KOPT-K1 (cell line): ENCODE results near the gene ZFP92.
"Not testable (repeated sequence)": the region's sequence is repeated elsewhere in the genome, so short reads cannot be mapped to it uniquely, and the experiment has no call there.

Experiments used
- H3K27ac ChIP-seq: fragments of 200-600 bp; sonication (generic); 2 replicates; pipeline ENCODE4 v1.5.1; 2016; ENCODE audit warnings: antibody characterized with exemption, mild to moderate bottlenecking, low read depth, low read length; ENCODE audit not compliant: poor library complexity, severe bottlenecking
- H3K36me3 ChIP-seq: fragments of 200-600 bp; sonication (generic); 2 replicates; pipeline ENCODE4 v1.5.1; 2017; ENCODE audit warnings: antibody characterized with exemption, mild to moderate bottlenecking, low read length, moderate library complexity; ENCODE audit not compliant: insufficient read depth
- H3K9me3 ChIP-seq: fragments of 200-600 bp; sonication (generic); 2 replicates; pipeline ENCODE4 v1.5.1; 2017; ENCODE audit warnings: antibody characterized with exemption, low read length, mild to moderate bottlenecking; ENCODE audit not compliant: insufficient read depth, poor library complexity, severe bottlenecking

Gene ZFP92

DNA sequence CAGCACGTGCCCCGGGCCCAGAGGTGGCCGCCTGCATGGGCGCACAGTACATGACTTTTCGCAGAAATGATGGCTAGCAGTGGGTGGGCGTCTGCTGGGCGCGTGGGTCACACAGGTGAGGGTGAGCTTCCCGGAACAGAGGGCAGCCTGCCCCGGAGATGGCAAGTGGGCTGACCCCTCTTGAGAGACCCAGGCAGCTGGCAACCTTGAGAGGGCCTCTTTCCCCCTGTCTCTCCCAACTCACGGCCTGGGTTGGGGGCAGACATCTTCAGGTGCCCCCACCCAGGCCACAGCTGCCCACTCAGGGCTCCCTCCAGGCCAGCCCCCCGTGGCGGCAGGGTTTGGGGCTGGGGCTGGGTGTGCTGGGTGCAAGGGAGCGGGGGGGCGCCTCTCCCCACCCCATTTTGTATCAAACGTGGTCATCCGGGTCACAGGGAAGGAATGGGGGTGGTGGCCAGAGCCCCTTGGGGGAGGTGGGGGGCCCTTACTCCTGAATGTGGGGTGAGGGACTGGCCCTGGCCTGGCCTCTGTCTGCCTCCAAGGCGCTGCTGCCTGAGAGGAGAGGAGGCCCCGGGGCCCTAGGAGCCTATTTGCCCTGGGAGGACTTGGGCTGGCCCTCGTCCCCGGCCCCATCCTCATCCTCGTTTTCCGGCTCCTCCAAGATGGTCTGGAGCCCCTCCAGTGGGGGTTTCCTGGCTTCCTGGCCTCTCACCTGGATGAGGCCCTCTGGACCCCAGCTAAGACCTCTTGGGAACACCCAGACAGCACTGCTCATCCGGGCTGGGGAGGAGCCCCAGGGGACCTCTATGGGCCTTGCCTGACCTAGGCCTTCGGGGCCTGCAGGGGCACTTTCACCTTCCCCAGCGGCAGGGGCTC, 14.7 kb upstream of the ZFP92 start:
- Histone ChIP-seq H3K36me3 (no peaks in the 10 kb centered on the region), H3K9me3 (no peaks in the 10 kb centered on the region)

DNA sequence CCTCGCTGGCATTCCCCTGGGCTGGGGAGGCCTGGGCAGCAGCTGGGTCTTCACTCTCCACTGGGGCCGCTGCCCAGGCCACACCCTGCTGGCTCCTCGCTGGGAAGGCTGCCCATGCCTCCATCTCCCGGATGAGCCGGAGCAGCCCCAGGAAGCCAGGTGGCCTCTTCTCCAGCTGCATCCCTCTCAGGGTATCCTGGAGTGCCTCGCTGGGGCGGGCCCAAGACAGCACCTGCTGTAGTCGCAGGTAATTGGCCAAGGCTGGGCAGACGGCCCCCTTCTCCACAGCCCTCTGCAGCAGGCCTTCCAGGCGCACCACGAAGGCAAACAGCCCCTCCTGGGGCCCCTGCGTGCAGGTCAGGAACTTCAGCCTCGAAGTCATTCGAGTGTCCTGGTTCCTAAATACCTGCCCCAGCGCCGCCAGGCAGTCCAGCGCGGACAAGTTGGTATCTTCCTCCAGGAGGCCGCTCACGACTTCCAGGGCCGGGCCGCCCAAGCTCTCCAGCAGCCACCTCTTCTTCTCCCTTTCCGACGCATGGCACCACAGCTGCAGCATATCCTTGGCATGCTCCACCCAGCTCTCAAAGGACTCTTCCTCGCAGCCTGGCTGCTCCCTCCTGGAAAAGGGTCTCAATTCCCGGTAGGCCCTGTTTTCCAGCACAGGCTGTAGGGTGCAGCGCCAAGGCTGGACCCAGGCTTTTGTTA, 13.9 kb upstream of the ZFP92 start:
- Histone ChIP-seq H3K9me3 (no peaks in the 10 kb centered on the region), H3K27ac (no peak overlapping the region), H3K36me3 (no peaks in the 10 kb centered on the region)

More for the DNA sequence above, 14.7 kb upstream of the ZFP92 start:
- H3K27ac ChIP-seq: no peak overlapping the region

DNA sequence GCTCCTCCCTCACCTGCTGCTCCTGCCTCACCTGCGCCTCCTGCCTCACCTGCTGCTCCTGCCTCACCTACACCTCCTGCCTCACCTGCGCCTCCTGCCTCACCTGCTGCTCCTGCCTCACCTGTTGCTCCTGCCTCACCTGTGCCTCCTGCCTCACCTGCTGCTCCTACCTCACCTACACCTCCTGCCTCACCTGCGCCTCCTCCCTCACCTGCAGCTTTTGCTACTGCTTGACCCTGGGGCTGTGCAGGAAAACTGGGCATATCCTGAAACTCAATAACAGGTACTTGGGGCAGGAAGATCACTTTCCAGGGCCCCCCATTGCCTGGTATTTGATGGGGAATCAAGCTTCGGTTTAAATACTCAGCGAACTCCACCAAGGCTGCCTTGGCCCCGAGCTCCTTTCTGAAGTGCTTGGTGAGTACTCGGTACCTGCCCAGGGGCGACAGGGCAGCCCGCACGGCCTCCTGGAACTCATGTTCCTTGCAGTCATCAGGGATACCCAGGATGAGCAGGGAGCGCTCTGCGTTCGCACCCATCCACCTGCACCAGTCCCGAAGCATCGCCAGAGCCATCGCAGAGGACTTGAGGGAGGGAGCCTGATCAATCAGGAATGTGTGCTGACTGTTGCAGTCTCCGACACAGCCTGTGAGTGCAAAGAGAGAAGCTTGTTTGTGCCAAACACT, 12.9 kb upstream of the ZFP92 start:
- no peaks in the 10 kb centered on the region for H3K9me3 ChIP-seq
- H3K36me3 ChIP-seq: no peaks in the 10 kb centered on the region
- H3K27ac ChIP-seq: no peak overlapping the region

DNA sequence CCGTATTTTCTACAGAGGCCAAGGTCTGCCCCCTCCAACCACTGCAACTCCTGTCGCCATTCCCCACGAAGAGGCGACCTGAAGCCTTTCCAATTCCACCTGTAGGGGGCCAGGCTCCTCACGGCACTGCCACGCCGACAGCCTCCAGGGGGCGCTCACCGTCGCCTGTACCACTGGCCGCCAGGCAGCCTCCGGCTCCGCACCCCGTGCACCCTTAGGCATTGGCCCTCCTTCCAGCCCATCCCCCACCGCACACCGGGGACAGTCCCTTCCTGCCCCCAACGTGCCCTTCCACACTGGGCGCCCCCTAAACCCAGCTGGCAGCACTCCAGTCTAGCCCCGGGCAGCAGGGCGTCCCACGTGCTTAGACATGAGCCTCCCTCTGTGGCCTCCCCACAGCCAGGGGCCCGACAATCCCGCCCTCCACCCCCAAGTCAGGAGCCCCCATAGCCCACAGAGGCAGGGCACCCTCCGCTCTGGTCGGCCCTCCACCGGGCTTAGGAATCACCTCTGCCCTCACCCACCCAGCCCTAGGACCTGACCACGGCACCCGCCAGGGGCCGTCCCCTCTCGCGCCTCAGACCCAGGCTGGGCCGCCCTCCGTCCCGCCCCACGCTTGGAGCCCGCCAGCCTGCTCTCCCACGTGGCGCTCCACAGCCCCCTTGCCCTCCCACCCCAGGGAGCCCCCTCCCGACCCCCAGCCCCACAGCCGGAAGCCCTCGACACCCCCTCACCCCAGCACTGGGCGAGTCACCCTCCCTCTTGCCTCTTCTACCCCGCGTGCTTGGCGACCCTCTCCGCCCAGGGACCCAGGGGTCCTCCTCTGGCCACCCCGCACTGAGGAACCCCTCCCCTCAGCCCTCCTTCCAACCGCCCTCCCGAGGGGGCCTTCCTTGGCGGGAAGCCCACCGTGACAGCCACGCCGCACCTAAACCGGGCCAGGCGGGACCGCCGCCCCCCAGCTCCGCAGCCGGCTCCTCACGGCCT, 10.8 kb upstream of the ZFP92 start:
- no peak overlapping the region for H3K27ac ChIP-seq
- no peaks in the 10 kb centered on the region for H3K36me3 ChIP-seq
- H3K9me3 ChIP-seq: no peaks in the 10 kb centered on the region

DNA sequence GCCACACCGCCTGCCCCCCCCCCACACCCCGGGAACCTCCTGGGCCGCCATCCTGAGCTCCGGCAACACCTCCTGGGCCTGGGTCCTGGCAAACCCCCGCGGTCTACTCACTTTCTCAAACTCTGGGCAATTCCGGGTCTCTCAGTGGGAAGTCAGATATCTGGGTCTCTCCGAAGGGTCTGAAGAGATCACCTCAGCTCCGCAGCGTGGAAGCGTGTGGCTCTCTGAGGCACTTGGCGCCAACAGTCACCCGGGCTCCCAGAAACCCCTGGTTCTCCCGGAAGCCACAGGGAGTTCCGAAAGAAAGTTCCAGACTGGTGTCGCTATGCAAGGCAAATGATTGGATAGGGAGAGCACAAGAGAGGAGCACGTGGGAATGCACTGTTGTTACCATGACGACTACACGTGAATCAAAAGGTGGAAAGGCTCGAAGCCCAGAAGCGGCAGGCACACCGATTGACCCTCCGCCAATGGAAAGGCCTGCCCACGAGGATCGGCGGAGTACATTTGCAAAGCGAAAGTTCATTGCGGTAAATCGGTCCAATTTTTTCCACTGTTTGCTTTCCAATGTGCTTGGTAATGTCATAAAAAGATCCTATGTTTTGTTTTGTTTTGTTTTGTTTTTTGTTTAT, 10.0 kb upstream of the ZFP92 start, which contains the start of gene PNMA6E:
PNMA6E (minus strand) TSS at position 218 of the 632 bp plus-strand sequence. CDS start 2,501 bp downstream, outside the sequence.
- H3K36me3 ChIP-seq: no peaks in the 10 kb centered on the region
- H3K9me3 ChIP-seq: no peaks in the 10 kb centered on the region
- no peak within 1 kb of the TSS for H3K27ac ChIP-seq

DNA sequence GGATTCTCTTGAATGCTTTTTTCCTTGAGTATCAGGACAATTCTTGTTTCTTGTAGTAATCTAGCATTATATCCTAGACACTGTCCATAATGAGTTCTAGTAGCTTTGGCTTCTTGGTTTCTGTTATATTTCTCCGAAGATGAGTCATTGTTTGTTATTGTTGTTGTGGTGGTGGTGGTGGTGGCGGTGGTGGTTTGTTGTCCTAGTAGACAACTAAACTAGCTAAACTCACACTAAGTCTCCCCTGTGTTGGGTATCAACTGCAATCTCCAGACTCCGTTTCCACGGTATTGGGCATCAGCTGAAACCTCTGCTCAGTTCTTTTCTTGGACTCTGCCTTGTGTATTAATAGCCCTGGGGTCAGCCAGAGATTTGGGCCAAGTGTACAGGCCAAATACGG, 6.9 kb upstream of the ZFP92 start:
- not testable (repeated sequence) for H3K27ac ChIP-seq, H3K9me3 ChIP-seq, H3K36me3 ChIP-seq

DNA sequence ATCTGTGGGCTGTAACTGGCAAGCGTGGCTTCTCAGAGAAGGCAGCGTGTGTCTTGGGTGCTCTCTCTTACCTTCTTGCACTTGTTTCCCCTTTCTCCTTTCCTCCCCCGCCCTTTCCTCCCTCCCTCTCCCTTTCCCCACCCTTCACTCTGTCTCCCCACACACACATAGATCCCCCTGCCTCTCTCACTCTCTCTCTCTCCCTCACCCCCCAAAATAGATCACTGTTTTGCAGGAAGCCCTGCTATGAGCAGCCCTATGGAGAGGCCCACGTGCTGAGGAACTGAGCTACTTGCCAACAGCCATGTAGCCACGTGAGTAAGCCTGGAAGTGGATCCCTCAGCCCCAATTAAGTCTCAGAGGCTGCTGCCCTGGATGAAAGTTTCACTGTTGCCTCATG, 5.8 kb upstream of the ZFP92 start:
- no peaks in the 10 kb centered on the region for H3K9me3 ChIP-seq
- no peak overlapping the region for H3K27ac ChIP-seq
- H3K36me3 ChIP-seq: no peaks in the 10 kb centered on the region

DNA sequence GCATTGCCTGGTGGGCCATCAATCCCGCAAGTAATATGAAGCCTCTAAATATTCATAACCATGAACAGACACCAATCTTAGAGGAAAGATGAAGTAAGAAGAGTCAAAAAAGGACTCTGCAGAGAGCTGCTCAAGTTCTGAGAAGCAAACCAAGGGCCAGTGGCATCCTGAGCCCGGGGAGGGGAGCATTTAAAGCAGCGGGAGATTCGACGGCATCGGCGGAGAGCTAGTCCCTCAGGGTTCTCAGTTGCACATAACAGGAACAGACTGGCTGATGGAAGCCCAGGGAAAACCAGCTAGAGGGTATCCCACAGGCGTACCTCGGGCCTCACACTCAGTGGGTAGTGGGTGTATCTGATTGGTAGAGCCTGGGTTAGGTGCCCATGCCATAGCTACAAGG, 5.3 kb upstream of the ZFP92 start:
- no peaks in the 10 kb centered on the region for H3K9me3 ChIP-seq
- H3K36me3 ChIP-seq: no peaks in the 10 kb centered on the region
- no peak overlapping the region for H3K27ac ChIP-seq

DNA sequence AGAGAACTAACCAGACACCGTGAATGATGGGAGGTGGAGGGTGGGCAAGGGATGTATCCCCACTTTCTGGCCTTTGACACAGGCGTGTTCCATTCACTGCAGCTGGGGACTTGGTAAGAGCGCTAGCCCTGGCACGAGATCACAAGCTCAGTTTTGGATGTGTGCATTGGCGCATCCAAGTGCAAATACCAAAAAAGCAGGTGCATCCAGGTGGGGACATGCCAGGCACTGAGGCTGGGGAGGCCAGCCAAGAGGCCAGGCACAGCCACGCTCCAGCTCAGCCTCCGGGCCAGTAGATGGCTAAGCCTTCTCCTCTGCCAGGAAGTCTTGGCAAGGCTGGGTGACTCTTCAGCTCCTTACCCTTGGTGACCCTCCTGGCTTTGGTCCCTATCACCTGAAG, 4.4 kb upstream of the ZFP92 start:
- H3K9me3 ChIP-seq: no peaks in the 10 kb centered on the region
- H3K36me3 ChIP-seq: no peaks in the 10 kb centered on the region
- H3K27ac ChIP-seq: no peak overlapping the region

DNA sequence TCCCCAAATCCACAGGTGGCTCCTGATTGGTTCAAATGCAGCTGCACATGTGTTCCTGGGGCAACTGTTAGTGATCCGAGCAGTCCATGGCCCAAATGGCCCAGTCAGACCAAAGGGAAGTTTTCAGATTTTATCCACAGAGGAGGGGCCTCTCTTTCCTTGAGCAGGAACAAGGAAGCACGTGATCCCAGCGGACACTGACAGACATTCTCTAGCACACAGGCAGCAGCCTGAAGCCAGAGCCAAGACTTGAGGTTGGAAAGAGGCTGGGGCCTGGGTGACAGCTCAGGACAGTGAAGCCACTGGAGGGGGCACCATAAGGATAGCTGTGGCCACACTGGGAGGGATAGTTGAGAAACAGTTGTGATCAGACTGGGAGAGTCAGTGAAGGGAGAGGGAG, 3.5 kb upstream of the ZFP92 start:
- no peaks in the 10 kb centered on the region for H3K9me3 ChIP-seq

DNA sequence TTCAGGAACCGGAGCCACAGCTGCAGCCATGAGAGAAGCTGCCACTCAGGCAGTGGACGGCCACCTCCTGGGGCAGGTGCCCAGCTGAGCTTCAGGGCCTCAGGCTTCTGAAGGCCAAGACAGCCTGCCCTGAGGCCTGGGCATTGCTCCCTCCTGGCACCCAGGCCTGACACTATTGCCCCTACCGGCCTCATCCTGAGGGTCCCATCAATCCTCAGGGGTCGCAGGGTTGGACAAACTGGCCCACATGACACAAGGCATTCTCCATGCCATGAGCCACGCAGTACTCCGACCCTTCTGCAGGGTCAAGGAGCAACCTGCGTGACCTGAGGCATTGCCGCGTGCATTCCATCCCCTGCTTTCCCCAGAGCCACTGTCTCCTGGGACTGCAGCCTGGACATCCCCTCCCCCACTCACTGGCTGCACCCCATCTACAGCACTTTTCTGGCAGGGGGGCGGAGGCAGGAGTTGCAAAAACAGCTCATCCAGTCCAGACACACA, 3.0 kb upstream of the ZFP92 start:
- no peak overlapping the region for H3K27ac ChIP-seq
- H3K9me3 ChIP-seq: no peaks in the 10 kb centered on the region
- no peaks in the 10 kb centered on the region for H3K36me3 ChIP-seq

More for the DNA sequence above, 3.5 kb upstream of the ZFP92 start:
- Histone ChIP-seq H3K27ac (no peak overlapping the region), H3K36me3 (no peaks in the 10 kb centered on the region)

DNA sequence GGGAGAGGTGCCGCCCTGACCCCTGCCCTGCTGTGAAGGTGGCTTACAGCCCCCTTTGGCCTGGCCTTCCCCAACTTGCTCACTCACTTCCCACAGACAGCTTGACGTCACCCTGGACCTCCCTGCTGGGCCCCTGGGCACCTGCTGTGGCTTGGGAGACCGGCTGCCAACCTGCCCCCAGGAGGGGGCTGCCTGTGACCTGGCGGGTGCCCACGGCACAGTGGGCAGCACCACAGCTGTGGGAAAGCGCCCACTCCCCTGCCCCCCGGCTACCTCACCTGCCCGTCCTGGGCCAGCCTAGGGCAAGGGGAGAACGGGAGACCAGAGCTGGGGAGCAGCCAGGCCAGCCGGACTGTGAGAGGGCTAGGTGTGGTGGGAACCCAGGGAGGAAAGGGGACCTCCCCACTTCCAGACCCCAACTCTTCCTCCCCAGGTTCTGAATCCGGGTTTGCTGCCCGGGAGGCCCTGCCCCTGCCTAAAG, 2.4 kb upstream of the ZFP92 start:
- H3K9me3 ChIP-seq: no peaks in the 10 kb centered on the region
- H3K36me3 ChIP-seq: no peaks in the 10 kb centered on the region
- no peak overlapping the region for H3K27ac ChIP-seq

DNA sequence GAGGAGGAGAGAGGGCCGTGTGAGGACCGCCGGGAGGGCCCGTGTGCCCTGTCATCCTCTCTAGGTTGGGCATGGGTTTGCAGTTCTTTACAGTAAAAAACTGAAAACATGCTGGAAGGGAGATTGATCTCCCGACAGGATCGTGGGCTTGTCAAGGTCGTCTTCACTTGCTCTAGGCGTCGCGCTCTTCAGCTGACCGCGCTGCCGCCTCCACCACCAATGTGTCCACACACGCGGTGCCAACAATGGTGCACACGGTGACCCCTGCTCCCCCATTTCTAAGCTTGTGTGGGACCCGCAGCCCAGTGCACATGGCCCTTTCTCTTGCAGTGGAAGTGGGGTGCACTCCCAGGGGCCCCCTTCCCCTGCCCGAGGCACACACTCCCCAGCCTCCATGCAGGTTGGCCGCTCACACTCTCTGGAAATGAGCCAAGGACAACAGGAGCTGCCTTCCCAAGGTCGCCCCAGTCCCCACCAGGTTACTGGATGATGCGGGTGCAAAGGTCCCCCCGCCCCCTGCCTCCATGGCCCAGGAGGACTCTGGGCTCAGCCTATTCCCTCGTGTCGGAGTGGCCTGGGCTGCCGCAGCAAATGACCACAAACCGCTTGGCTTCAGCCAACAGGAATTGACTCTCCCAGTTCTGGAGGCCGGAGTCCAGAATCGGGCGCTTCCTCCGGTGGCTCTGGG, 1.7 kb upstream of the ZFP92 start:
- no peaks in the 10 kb centered on the region for H3K36me3 ChIP-seq
- no peak overlapping the region for H3K27ac ChIP-seq
- H3K9me3 ChIP-seq: no peaks in the 10 kb centered on the region
